Brain microvascular endothelial cell (primary cell): ENCODE measurements around the gene KRT9.

ENCODE experiments used
- DNase-seq: peaks from one replicate; pipeline ENCODE4 v3.0.0-alpha.2; 2020
- H3K27ac ChIP-seq: fragments of 250-450 bp; sonication (Bioruptor Pico); 2 replicates; pipeline ENCODE4 v1.5.1; 2020; ENCODE audit warnings: mild to moderate bottlenecking, moderate library complexity
- H3K27me3 ChIP-seq: fragments of 250-450 bp; sonication (Bioruptor Pico); replicated peaks from 2 replicates; pipeline ENCODE4 v1.5.1; 2020; ENCODE audit warnings: mild to moderate bottlenecking
- H3K36me3 ChIP-seq: fragments of 250-450 bp; sonication (Bioruptor Pico); replicated peaks from 2 replicates; pipeline ENCODE4 v1.5.1; 2020; ENCODE audit warnings: mild to moderate bottlenecking
- H3K4me3 ChIP-seq: 2 replicates; pipeline ENCODE4 v1.5.1; 2011; ENCODE audit warnings: low read depth, mild to moderate bottlenecking, control low read depth, low read length, moderate library complexity
- CTCF ChIP-seq: IDR thresholded peaks from 2 replicates; pipeline ENCODE4 v1.5.1; 2011; ENCODE audit warnings: low read depth, mild to moderate bottlenecking, moderate library complexity, low read length, control low read depth, inconsistent platforms; ENCODE audit errors: missing control alignments
- in situ Hi-C: cut with HindIII; loops from 2 replicates; pipeline ENCODE4 v1.10.0; 2017; ENCODE audit warnings: low sequenced_read_pairs, low pct_ligation_motif_present

The KRT9 gene

GRCh38 chr17:41548844-41549595 lies 22.8 kb downstream of the KRT9 start:
- Histone ChIP-seq H3K27me3 (no peaks in the 10 kb centered on the region), H3K4me3 (peak overlapping the region; percentile 20), H3K27ac (peak overlapping the region; percentile 66), H3K36me3 (no peaks in the 10 kb centered on the region)
- peak; percentile 81 for DNase-seq
- peak; percentile 91 for TF ChIP-seq CTCF
- in situ Hi-C loops: no loop called here

DNA sequence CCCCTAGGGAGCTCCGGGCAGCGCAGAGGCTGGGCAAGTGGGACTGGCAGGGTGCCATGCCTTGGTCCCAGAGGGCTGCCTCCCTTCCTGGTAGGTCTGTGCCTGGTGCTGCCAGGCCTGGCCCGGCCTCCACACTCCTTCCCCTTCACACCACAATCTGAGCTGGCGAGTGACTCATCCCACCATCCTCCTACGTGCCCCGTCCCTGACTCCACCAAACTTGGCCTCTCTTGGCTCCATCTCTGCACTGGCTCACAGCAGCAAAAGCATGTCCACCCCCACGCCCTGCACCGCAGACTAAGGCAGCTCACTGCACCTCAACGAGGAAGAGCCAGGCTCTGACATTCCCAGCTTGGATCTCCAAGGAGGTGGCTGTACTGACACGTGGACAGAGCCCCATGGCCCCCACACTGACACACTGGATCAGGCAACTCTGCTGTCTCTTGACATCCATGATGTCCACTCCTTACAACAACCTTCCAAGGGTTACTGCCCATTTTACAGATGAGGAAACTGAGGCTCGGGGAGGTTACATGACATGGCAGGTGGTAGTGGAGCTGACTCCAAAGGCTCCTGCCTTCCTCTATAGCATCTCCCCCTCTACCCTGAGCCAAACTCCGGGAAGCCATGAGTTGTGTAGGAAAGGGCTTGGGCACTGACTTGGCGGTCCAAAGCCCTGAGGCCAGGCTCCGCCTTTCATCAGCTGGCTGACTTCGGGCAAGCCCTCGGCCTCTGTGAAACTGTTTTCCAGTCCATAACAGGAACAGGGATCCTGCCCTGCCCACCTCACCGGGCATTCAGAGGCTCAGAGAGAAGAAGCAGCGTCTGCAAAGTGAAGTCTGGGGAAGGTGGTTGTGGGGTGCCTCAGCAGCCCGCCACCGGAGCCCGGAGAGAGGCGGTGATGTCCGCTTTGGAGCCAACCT lies 23.7 kb downstream of the KRT9 start:
- Histone ChIP-seq H3K4me3 (peak overlapping the region; percentile 15), H3K27ac (peak overlapping the region; percentile 71), H3K36me3 (no peaks in the 10 kb centered on the region), H3K27me3 (no peaks in the 10 kb centered on the region)
- in situ Hi-C loops: no loop called here
- TF ChIP-seq CTCF: no peak
- DNase-seq: peak; percentile 95

DNA sequence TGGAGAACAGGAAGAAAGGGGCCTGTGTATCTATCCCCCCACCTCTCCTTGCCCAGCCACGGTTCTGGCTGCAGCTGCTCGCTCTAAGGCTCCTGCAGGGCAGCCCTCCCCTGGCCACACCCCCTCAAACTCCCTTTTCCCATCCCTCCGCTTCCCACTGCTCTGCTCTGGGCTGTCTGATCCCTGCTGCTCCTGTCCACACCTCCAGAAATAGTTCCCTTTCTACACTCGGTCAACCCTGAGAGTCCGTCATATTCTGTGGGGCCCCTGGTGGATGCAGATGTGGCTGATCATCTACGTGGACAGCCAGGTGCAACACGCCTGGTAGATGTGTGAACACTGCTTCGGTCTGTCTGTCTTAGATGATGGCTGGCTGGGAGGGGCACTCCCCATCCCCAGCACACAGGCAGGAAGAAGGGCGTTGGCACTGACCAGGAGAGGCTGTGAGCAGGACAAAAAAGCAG lies 24.4 kb downstream of the KRT9 start:
- no peaks in the 10 kb centered on the region for H3K36me3 ChIP-seq
- no peak overlapping the region for H3K4me3 ChIP-seq
- no peak for DNase-seq
- in situ Hi-C loops: no loop called here
- no peak for TF ChIP-seq CTCF
- H3K27me3 ChIP-seq: no peaks in the 10 kb centered on the region
- peak overlapping the region; percentile 71 for H3K27ac ChIP-seq

DNA sequence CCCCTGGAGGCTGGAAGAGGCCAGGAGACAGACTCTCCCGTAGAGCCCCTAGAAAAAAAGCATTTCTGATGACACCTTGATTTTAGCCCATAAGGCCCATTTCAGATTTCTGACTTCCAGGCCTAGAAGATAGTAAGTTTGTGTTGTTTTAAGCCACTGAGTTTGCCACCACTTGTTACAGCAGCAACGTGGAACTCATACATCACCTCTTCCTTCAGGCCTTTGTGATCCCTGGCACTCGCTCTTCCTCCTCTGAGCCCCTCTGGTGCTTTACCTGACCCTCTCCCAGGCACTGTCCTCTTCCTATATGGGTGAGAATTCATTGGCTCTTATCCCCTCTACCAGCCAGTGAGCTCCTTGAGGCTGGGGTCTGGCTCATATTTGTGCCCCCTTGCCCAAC lies 25.0 kb downstream of the KRT9 start:
- H3K27me3 ChIP-seq: no peaks in the 10 kb centered on the region
- no peaks in the 10 kb centered on the region for H3K36me3 ChIP-seq
- in situ Hi-C loops: no loop called here
- no peak overlapping the region for H3K27ac ChIP-seq
- no peak for DNase-seq
- TF ChIP-seq CTCF: no peak
- no peak overlapping the region for H3K4me3 ChIP-seq

- H3K27me3 ChIP-seq: no peaks in the 10 kb centered on the region
- H3K27ac ChIP-seq: no peak overlapping the region
- in situ Hi-C loops: no loop called here
- DNase-seq: no peak
- no peak overlapping the region for H3K4me3 ChIP-seq
- no peak for TF ChIP-seq CTCF
- H3K36me3 ChIP-seq: no peaks in the 10 kb centered on the region
Measured at GRCh38 chr17:41545829-41546410, 25.9 kb downstream of the KRT9 start.
